Kidney (tissue), 14 donors: ENCODE data around the gene CHSY3. TPM values are rescaled to one million over a fixed set of nuclear protein-coding genes. Genes with fewer than 3 reads are reported as not detected.

Source experiments
- DNase-seq, 5 donors: peaks; one replicate each; pipeline ENCODE4 v3.0.0-alpha.2; 2013 to 2020
- FAIRE-seq: peaks from 2 replicates; lab custom pipeline; 2012; peaks lifted over from hg19 to GRCh38; lab: Jason Lieb, UNC
- H3K27ac ChIP-seq, 2 donors: one replicate each; pipeline ENCODE4 v1.7.0; 2013; ENCODE audit warnings: low read depth in 2 of 2, low read length in 2 of 2, inconsistent platforms in 1 of 2
- H3K27me3 ChIP-seq: one replicate; pipeline ENCODE4 v1.7.1; 2013; ENCODE audit warnings: low read length, inconsistent platforms; ENCODE audit not compliant: control insufficient read depth, insufficient read depth
- H3K36me3 ChIP-seq, 3 donors: one replicate each; pipeline versions ENCODE4 v1.7.0 to v1.7.1; 2013; ENCODE audit warnings: low read length in 3 of 3, control low read depth in 1 of 3, inconsistent platforms in 1 of 3; ENCODE audit not compliant: insufficient read depth in 3 of 3, control insufficient read depth in 2 of 3
- H3K4me1 ChIP-seq, 3 donors: one replicate each; pipeline versions ENCODE4 v1.7.0 to v1.7.1; 2013; ENCODE audit warnings: low read length in 3 of 3, inconsistent platforms in 1 of 3, low read depth in 1 of 3; ENCODE audit not compliant: control insufficient read depth in 2 of 3, insufficient read depth in 2 of 3
- H3K4me3 ChIP-seq, 3 donors: one replicate each; pipeline versions ENCODE4 v1.7.0 to v1.8.1; 2013; ENCODE audit warnings: low read length in 3 of 3, control low read depth in 1 of 3, inconsistent platforms in 1 of 3
- H3K9ac ChIP-seq, 3 donors: one replicate each; pipeline versions ENCODE4 v1.7.0 to v1.7.1; 2013; ENCODE audit warnings: low read length in 3 of 3, control low read depth in 1 of 3, inconsistent platforms in 1 of 3
- H3K9me3 ChIP-seq, 3 donors: one replicate each; pipeline versions ENCODE4 v1.7.0 to v1.7.1; 2013; ENCODE audit warnings: low read length in 3 of 3, control low read depth in 1 of 3, inconsistent platforms in 1 of 3; ENCODE audit not compliant: control insufficient read depth in 2 of 3, insufficient read depth in 1 of 3
- intact Hi-C: fragments of 100-400 bp; cut with DNase I; formaldehyde crosslinking; loops from one replicate; pipeline ENCODE4 v1.11.1; 2022
- polyA plus RNA-seq: library from polyadenylated mRNA; stranded (reverse); fragments of 350-450 nt; fragmentation: Illumina TruSeq; extraction: RNeasy Lipid Tissue Mini Kit (QIAGEN cat#74804); gene quantifications from one replicate; pipeline ENCODE4 v1.2.3, GENCODE V29; 2014; ENCODE audit warnings: low read depth, low replicate concordance; ENCODE audit not compliant: insufficient read depth
- total RNA-seq: library from RNA; stranded (reverse); fragmentation: NEBNext Ultra II Directional; extraction: Animal tissue kit (Norgen Biotek cat#: 25700); gene quantifications from one replicate; pipeline ENCODE4 v1.2.1, GENCODE V29; 2021
- TF ChIP-seq, protein P1 (sequence below): IDR thresholded peaks from 3 replicates; pipeline ENCODE4 v1.5.1; 2012; ENCODE audit warnings: mild to moderate bottlenecking, moderate library complexity, borderline replicate concordance; ENCODE audit not compliant: insufficient read depth; ENCODE audit errors: extremely low read depth
- donor health status: control.
- donor health status: control.
- donor health status: control.
- donor health status: control.
- donor health status: control.
- donor health status: DM: yes; HTN: yes; CAD: no.
- donor health status: Normal renal cell carcinoma (clear cell type).

CHSY3 gene
- total and polyA plus RNA-seq, 2 donors from 2014 or later: 0.13 to 3.0 TPM

DNA sequence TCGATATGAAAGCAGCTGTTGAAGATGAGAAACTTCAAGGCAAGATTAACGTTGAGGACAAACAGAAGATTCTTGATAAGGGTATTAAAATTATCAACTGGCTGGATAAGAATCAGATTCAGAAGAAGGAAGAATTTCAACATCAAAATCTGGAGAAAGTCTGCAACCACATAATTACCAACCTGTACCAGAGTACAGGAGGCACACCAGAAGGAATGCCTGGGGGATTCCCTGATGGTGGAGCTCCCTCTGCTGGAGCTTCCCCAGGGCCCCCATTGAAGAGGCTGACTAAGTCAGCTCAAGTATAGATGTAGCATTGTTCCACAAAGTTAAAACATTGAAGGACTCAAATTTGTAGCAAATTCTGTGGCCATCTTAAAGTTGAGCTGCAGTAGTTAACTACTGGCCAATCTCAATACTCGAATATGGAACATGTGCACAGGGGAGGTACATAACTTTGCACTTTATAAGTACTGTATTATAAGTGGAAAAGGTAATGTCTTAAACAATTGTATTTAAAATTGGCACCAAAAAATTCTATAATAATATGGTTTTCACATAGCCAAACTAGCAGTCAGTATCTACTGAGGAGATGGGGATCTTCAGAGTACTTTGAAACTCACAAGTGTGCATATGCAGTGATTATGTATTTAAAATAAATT lies 237.5 kb downstream of the CHSY3 start:
- DNase-seq: peak in 4 of 5 donors; percentile 10 to 38 (median 16)
- no peak for FAIRE-seq
- intact Hi-C loops: no loop called here
- Histone ChIP-seq H3K4me3 (no peak overlapping the region), H3K36me3 (no peaks in the 10 kb centered on the region), H3K9me3 (no peaks in the 10 kb centered on the region), H3K27ac (no peak overlapping the region), H3K9ac (no peak overlapping the region), H3K27me3 (no peaks in the 10 kb centered on the region), H3K4me1 (no peaks in the 10 kb centered on the region)
- TF ChIP-seq, protein P1, sequence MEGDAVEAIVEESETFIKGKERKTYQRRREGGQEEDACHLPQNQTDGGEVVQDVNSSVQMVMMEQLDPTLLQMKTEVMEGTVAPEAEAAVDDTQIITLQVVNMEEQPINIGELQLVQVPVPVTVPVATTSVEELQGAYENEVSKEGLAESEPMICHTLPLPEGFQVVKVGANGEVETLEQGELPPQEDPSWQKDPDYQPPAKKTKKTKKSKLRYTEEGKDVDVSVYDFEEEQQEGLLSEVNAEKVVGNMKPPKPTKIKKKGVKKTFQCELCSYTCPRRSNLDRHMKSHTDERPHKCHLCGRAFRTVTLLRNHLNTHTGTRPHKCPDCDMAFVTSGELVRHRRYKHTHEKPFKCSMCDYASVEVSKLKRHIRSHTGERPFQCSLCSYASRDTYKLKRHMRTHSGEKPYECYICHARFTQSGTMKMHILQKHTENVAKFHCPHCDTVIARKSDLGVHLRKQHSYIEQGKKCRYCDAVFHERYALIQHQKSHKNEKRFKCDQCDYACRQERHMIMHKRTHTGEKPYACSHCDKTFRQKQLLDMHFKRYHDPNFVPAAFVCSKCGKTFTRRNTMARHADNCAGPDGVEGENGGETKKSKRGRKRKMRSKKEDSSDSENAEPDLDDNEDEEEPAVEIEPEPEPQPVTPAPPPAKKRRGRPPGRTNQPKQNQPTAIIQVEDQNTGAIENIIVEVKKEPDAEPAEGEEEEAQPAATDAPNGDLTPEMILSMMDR: peak; percentile 20

DNA sequence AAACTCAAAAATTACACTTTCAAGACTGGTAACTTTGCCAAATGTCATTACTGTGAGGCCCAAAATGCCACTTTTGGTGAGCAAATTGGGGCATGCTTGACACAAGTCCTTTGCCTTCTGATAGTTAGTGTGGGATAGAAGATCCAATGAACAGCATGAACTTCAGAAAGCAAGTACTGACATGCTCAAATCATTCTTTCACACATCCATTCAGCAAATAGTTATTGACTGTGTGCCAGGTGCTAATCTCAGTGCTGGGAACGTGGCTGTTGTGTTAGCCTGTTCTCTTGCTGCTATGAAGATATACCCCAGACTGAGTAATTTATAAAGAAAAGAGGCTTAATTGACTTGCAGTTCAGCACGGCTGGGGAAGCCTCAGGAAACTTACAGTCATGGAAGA lies 247.0 kb downstream of the CHSY3 start:
- Histone ChIP-seq H3K9ac (no peak overlapping the region), H3K27ac (no peak overlapping the region), H3K9me3 (no peaks in the 10 kb centered on the region), H3K4me1 (no peaks in the 10 kb centered on the region), H3K4me3 (no peak overlapping the region), H3K27me3 (no peaks in the 10 kb centered on the region), H3K36me3 (no peaks in the 10 kb centered on the region)
- FAIRE-seq (no peak), DNase-seq (no peak)
- TF ChIP-seq, protein P1: no peak
- intact Hi-C loops: no loop called here

DNA sequence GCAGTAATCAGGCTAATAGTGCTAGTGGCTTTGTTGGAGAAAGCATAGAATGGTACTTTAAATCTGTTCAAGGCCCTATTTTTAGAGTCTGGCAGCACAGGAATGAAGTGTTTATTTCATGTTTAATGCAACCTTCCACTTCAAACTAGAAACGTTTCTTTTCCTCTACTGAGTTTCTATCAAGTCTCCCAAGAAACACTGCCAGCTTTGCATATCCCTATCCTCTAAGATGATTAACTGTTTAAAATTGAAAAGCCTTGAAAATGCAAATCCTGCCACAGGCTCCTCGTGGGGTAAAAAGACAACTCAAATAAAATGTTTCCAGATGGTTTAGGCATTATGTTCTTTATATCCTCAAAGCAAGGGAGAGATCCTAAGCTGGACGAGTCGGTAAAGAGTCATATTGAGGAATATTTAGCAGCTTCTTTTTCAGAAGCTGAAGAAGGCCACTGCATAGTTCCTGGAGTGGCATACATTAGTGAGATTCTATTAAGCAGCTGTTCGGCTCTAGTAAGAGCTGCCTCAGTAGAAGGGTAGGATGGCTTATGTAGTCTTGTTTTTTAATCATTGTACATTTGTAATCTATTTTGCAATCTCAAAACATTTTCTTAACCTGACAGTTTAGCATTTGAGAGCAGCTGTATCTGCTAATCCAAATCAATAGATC lies 251.2 kb downstream of the CHSY3 start:
- TF ChIP-seq, protein P1: no peak
- Histone ChIP-seq H3K27me3 (no peaks in the 10 kb centered on the region), H3K9me3 (no peaks in the 10 kb centered on the region), H3K27ac (no peak overlapping the region), H3K9ac (no peak overlapping the region), H3K36me3 (no peaks in the 10 kb centered on the region), H3K4me3 (no peak overlapping the region), H3K4me1 (no peaks in the 10 kb centered on the region)
- DNase-seq: no peak
- no peak for FAIRE-seq
- intact Hi-C loops: no loop called here
